GM12878 (cell line): ENCODE data around the gene WHRN. TPM values are rescaled to one million over a fixed set of nuclear protein-coding genes. Genes with fewer than 3 reads are reported as not detected.

Experiments
- ATAC-seq: fragments of 200-7000 bp; cut with Tn5 transposase; 3 replicates; pipeline ENCODE4 v1.9.1; 2020; ENCODE audit warnings: mild to moderate bottlenecking, moderate library complexity
- BruUV-seq: library from RNA; stranded (reverse); fragments of 400-500 nt; replicated peaks from 2 replicates; lab custom pipeline; 2021; lab: Mats Ljungman, UMichigan
- CTCF ChIA-PET: fragments of 300-600 bp; sonication (Branson Sonifier 250); formaldehyde crosslinking; extraction: SDS; loops from one replicate; lab custom pipeline; 2021; ENCODE audit warnings: inconsistent platforms; lab: Yijun Ruan, JAX
- POLR2A ChIA-PET: fragments of 350-600 bp; formaldehyde crosslinking; extraction: SDS; loops from one replicate; lab custom pipeline; 2021; ENCODE audit warnings: inconsistent platforms; lab: Charles Lee
- RAD21 ChIA-PET: fragments of 300-600 bp; sonication (Branson Sonifier 250); formaldehyde crosslinking; loops from one replicate; lab custom pipeline; 2023; ENCODE audit warnings: antibody characterized with exemption; ENCODE audit not compliant: unreplicated experiment; lab: Charles Lee
- SMC1A ChIA-PET: fragments of 300-600 bp; sonication (Branson Sonifier 250); formaldehyde crosslinking; loops from one replicate; lab custom pipeline; 2023; ENCODE audit not compliant: unreplicated experiment, uncharacterized antibody; lab: Charles Lee
- DNase-seq: peaks from one replicate; pipeline ENCODE4 v3.0.0-alpha.2; 2011; ENCODE audit warnings: low read depth, low spot score
- FAIRE-seq: peaks from 3 replicates; lab custom pipeline; 2011; peaks lifted over from hg19 to GRCh38; lab: Jason Lieb, UNC
- H2AFZ ChIP-seq: 2 replicates; pipeline ENCODE4 v1.6.0; 2011; ENCODE audit warnings: low read depth, low read length, control low read depth; ENCODE audit not compliant: control insufficient read depth
- H3K27ac ChIP-seq: 2 replicates; pipeline ENCODE4 v1.5.1; 2011; ENCODE audit warnings: control low read depth; ENCODE audit not compliant: control insufficient read depth, insufficient read depth
- H3K27me3 ChIP-seq, 2 experiments: replicated peaks in 1 of 2; 2 replicates each; pipeline versions ENCODE4 v1.6.0 to v1.6.1; 2011; ENCODE audit warnings: low read length in 1 of 2; ENCODE audit not compliant: control insufficient read depth in 2 of 2, insufficient read depth in 2 of 2
- H3K36me3 ChIP-seq, 2 experiments: 2 replicates each; pipeline ENCODE4 v1.5.1; 2011; ENCODE audit warnings: low read length in 1 of 2; ENCODE audit not compliant: control insufficient read depth in 2 of 2, insufficient read depth in 2 of 2
- H3K4me1 ChIP-seq: 2 replicates; pipeline ENCODE4 v1.6.1; 2011; ENCODE audit warnings: mild to moderate bottlenecking, low read length, moderate library complexity, mixed read lengths; ENCODE audit not compliant: control insufficient read depth, insufficient read depth
- H3K4me2 ChIP-seq: 2 replicates; pipeline ENCODE4 v1.6.0; 2011; ENCODE audit warnings: control low read depth; ENCODE audit not compliant: control insufficient read depth, insufficient read depth
- H3K4me3 ChIP-seq: fragments of 200-600 bp; sonication (generic); 2 replicates; pipeline ENCODE4 v1.5.1; 2016
- H3K79me2 ChIP-seq: 2 replicates; pipeline ENCODE4 v1.6.0; 2011; ENCODE audit warnings: low read length; ENCODE audit not compliant: control insufficient read depth, insufficient read depth
- H3K9ac ChIP-seq: 2 replicates; pipeline ENCODE4 v1.8.0; 2011; ENCODE audit warnings: low read length, control low read depth, mixed read lengths; ENCODE audit not compliant: control insufficient read depth, insufficient read depth
- H3K9me3 ChIP-seq: replicated peaks from 3 replicates; pipeline ENCODE4 v1.5.1; 2011; ENCODE audit warnings: mild to moderate bottlenecking, low read length; ENCODE audit not compliant: control insufficient read depth, insufficient read depth
- H4K20me1 ChIP-seq: 2 replicates; pipeline ENCODE4 v1.6.0; 2011; ENCODE audit not compliant: control insufficient read depth, insufficient read depth
- ATF2 ChIP-seq: IDR thresholded peaks from 2 replicates; pipeline ENCODE4 v1.6.1; 2012; ENCODE audit warnings: low read length, inconsistent platforms
- BRCA1 ChIP-seq: IDR thresholded peaks from 2 replicates; pipeline ENCODE4 v1.6.1; 2011; ENCODE audit warnings: low read depth, low read length, improper control_type of control experiment
- CREB1 ChIP-seq: IDR thresholded peaks from 2 replicates; pipeline ENCODE4 v1.6.1; 2012; ENCODE audit warnings: low read depth, mild to moderate bottlenecking, inconsistent platforms
- FOXM1 ChIP-seq: IDR thresholded peaks from 2 replicates; pipeline ENCODE4 v1.6.1; 2012; ENCODE audit warnings: low read depth, mild to moderate bottlenecking, inconsistent platforms, low read length, moderate library complexity
- HCFC1 ChIP-seq: fragments of 150-350 bp; IDR thresholded peaks from 2 replicates; pipeline ENCODE4 v1.6.1; 2014; ENCODE audit warnings: low read length
- JUNB ChIP-seq: IDR thresholded peaks from 2 replicates; pipeline ENCODE4 v1.6.1; 2016; ENCODE audit warnings: antibody characterized with exemption, mild to moderate bottlenecking
- LARP7 ChIP-seq: fragments of 450-650 bp; IDR thresholded peaks from 2 replicates; pipeline ENCODE4 v1.6.1; 2017; ENCODE audit warnings: mild to moderate bottlenecking
- MTA2 ChIP-seq: fragments of 450-650 bp; IDR thresholded peaks from 2 replicates; pipeline ENCODE4 v1.6.1; 2016; ENCODE audit warnings: low read depth, mild to moderate bottlenecking, moderate library complexity
- RAD21 ChIP-seq: IDR thresholded peaks from 2 replicates; pipeline ENCODE4 v1.6.1; 2011; ENCODE audit warnings: mild to moderate bottlenecking, low read depth, low read length, moderate library complexity; ENCODE audit not compliant: insufficient read depth
- RAD51 ChIP-seq: fragments of 450-650 bp; IDR thresholded peaks from 2 replicates; pipeline ENCODE4 v1.6.1; 2016; ENCODE audit warnings: moderate library complexity, mild to moderate bottlenecking, inconsistent platforms
- RCOR1 ChIP-seq: conservative IDR thresholded peaks from 2 replicates; pipeline ENCODE4 v1.6.1; 2012; ENCODE audit warnings: low read depth, low read length, improper control_type of control experiment
- TCF3 ChIP-seq: IDR thresholded peaks from 2 replicates; pipeline ENCODE4 v1.6.1; 2012; ENCODE audit warnings: low read depth, mild to moderate bottlenecking, low read length, borderline replicate concordance; ENCODE audit not compliant: insufficient read depth
- WGBS: methylation state at CpG from one replicate; pipeline ENCODE4 v1.1.6; 2016; ENCODE audit warnings: low lambda C conversion rate; ENCODE audit not compliant: insufficient replicate concordance, insufficient coverage; ENCODE audit errors: missing lambda C conversion rate; 5-methylcytosine and 5-hydroxymethylcytosine counted together
- in situ Hi-C: fragments of 300-500 bp; cut with MboI; formaldehyde crosslinking; loops from 9 replicates; pipeline ENCODE4 v1.14.3; 2018; ENCODE audit warnings: mixed read lengths
- intact Hi-C: fragments of 100-400 bp; cut with micrococcal nuclease; formaldehyde crosslinking; loops from one replicate; pipeline ENCODE4 v1.14.2; 2022; ENCODE audit not compliant: unreplicated experiment
- polyA plus RNA-seq, 11 experiments: library from polyadenylated mRNA; depleted of rRNA in 4 of 11; unstranded in 6 of 11; stranded (reverse) in 5 of 11; fragments of >200 nt; fragmentation: Nextera tagmentation in 4 of 11; fragmentation: Illumina TruSeq in 1 of 11; extraction: Ambion mirVana in 4 of 11; extraction: Trizol in 1 of 11; gene quantifications; 1 replicate in 1 of 11; 2 replicates in 10 of 11; pipeline versions ENCODE4 v1.2.1 to v1.2.3, GENCODE V29; 2011 to 2016; ENCODE audit warnings: inconsistent platforms in 2 of 11, missing spikeins in 2 of 11, low read depth in 1 of 11
- total RNA-seq, 4 experiments: library from RNA; depleted of rRNA in 3 of 4; stranded (reverse); fragments of >200 nt in 3 of 4; fragmentation: Illumina TruSeq in 1 of 4; extraction: Trizol in 1 of 4; gene quantifications; 2 replicates each; pipeline versions ENCODE4 v1.2.1 to v1.2.3, GENCODE V29; 2013 to 2021
- TF ChIP-seq, protein P1 (sequence below): IDR thresholded peaks from 2 replicates; pipeline ENCODE4 v1.6.1; 2012; ENCODE audit warnings: mild to moderate bottlenecking, low read depth, low read length
- TF ChIP-seq, protein P2 (sequence below): fragments of 450-650 bp; IDR thresholded peaks from 2 replicates; pipeline ENCODE4 v1.6.1; 2018; ENCODE audit warnings: mild to moderate bottlenecking, low read depth, moderate library complexity; ENCODE audit not compliant: partially characterized antibody
- TF ChIP-seq, protein P3 (sequence below): fragments of 150-350 bp; IDR thresholded peaks from 2 replicates; pipeline ENCODE4 v1.6.1; 2014; ENCODE audit warnings: mild to moderate bottlenecking, low read depth, low read length

The WHRN gene
- total and polyA plus RNA-seq, 10 of the 15 experiments (the other 5 are each of a cell fraction or from before 2014, with no cell fraction given) = 0.04 to 18.2 (median 0.68) TPM; not detected in 1

- H4K20me1 ChIP-seq = no peaks in the 10 kb centered on the region
- H3K4me3 ChIP-seq = no peak overlapping the region
- H3K9ac ChIP-seq = no peak overlapping the region
- peaks cover 7% of the 10 kb centered on the region for H3K4me1 ChIP-seq
- FAIRE-seq = no peak
- intact Hi-C loops (no loop called here), in situ Hi-C loops (no loop called here)
- WGBS = 23% methylated on average over 3 of the region's 3 CpGs
- DNase-seq = no peak
- no peaks in the 10 kb centered on the region for H3K79me2 ChIP-seq
- no peaks in the 10 kb centered on the region for H3K36me3 ChIP-seq
- H3K27me3 ChIP-seq = peaks cover 2 to 3% of the 10 kb centered on the region in 2 experiments; a peak in 2 of 4 replicates
- SMC1A ChIA-PET = interaction anchor here (1.2 to 2.2 kb wide), 2 partner anchors 9 to 15 kb away, joined by 4 to 5 read pairs; no protein-coding TSS in a partner anchor
- ATAC-seq = no peak
- no peak overlapping the region for H3K27ac ChIP-seq
- H3K4me2 ChIP-seq = no peak overlapping the region
- no peaks in the 10 kb centered on the region for H3K9me3 ChIP-seq
- TF ChIP-seq JUNB (no peak), MTA2 (no peak), HCFC1 (no peak), LARP7 (no peak), RCOR1 (no peak), BRCA1 (no peak), RAD21 (no peak), FOXM1 (no peak), TCF3 (no peak), RAD51 (no peak), ATF2 (no peak), CREB1 (no peak)
- TF ChIP-seq, protein P1, sequence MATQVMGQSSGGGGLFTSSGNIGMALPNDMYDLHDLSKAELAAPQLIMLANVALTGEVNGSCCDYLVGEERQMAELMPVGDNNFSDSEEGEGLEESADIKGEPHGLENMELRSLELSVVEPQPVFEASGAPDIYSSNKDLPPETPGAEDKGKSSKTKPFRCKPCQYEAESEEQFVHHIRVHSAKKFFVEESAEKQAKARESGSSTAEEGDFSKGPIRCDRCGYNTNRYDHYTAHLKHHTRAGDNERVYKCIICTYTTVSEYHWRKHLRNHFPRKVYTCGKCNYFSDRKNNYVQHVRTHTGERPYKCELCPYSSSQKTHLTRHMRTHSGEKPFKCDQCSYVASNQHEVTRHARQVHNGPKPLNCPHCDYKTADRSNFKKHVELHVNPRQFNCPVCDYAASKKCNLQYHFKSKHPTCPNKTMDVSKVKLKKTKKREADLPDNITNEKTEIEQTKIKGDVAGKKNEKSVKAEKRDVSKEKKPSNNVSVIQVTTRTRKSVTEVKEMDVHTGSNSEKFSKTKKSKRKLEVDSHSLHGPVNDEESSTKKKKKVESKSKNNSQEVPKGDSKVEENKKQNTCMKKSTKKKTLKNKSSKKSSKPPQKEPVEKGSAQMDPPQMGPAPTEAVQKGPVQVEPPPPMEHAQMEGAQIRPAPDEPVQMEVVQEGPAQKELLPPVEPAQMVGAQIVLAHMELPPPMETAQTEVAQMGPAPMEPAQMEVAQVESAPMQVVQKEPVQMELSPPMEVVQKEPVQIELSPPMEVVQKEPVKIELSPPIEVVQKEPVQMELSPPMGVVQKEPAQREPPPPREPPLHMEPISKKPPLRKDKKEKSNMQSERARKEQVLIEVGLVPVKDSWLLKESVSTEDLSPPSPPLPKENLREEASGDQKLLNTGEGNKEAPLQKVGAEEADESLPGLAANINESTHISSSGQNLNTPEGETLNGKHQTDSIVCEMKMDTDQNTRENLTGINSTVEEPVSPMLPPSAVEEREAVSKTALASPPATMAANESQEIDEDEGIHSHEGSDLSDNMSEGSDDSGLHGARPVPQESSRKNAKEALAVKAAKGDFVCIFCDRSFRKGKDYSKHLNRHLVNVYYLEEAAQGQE = no peak
- TF ChIP-seq, protein P2, sequence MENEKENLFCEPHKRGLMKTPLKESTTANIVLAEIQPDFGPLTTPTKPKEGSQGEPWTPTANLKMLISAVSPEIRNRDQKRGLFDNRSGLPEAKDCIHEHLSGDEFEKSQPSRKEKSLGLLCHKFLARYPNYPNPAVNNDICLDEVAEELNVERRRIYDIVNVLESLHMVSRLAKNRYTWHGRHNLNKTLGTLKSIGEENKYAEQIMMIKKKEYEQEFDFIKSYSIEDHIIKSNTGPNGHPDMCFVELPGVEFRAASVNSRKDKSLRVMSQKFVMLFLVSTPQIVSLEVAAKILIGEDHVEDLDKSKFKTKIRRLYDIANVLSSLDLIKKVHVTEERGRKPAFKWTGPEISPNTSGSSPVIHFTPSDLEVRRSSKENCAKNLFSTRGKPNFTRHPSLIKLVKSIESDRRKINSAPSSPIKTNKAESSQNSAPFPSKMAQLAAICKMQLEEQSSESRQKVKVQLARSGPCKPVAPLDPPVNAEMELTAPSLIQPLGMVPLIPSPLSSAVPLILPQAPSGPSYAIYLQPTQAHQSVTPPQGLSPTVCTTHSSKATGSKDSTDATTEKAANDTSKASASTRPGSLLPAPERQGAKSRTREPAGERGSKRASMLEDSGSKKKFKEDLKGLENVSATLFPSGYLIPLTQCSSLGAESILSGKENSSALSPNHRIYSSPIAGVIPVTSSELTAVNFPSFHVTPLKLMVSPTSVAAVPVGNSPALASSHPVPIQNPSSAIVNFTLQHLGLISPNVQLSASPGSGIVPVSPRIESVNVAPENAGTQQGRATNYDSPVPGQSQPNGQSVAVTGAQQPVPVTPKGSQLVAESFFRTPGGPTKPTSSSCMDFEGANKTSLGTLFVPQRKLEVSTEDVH = no peak
- TF ChIP-seq, protein P3, sequence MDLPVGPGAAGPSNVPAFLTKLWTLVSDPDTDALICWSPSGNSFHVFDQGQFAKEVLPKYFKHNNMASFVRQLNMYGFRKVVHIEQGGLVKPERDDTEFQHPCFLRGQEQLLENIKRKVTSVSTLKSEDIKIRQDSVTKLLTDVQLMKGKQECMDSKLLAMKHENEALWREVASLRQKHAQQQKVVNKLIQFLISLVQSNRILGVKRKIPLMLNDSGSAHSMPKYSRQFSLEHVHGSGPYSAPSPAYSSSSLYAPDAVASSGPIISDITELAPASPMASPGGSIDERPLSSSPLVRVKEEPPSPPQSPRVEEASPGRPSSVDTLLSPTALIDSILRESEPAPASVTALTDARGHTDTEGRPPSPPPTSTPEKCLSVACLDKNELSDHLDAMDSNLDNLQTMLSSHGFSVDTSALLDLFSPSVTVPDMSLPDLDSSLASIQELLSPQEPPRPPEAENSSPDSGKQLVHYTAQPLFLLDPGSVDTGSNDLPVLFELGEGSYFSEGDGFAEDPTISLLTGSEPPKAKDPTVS = no peak
- H2AFZ ChIP-seq = no peak overlapping the region
- BruUV-seq = no TSS peak
- CTCF ChIA-PET = interaction anchor here (5.1 kb wide), 1 partner anchor 8 kb away, joined by 35 read pairs; the partner anchor contains the start of gene WHRN
- RAD21 ChIA-PET = no interaction called here
- POLR2A ChIA-PET = interaction anchor here (1.1 kb wide), 1 partner anchor 138 kb away, joined by 3 read pairs; no protein-coding TSS in a partner anchor
These were observed 10.3 kb upstream of the WHRN start for GRCh38 chr9:114515528-114515927.
